HEK293 (cell line): ENCODE results near the gene CNEP1R1.

ENCODE experiments used
- CTCF ChIA-PET: fragments of 350-600 bp; formaldehyde crosslinking; extraction: SDS; loops from one replicate; lab custom pipeline; 2021; ENCODE audit warnings: antibody characterized with exemption; lab: Yijun Ruan, JAX
- POLR2A ChIA-PET: fragments of 300-600 bp; formaldehyde crosslinking; extraction: SDS; loops from one replicate; lab custom pipeline; 2020; ENCODE audit warnings: antibody characterized with exemption, inconsistent platforms; lab: Yijun Ruan, JAX
- H3K27ac ChIP-seq: fragments of 200-500 bp; sonication (Bioruptor generic); 2 replicates; pipeline ENCODE4 v1.5.1; 2014; ENCODE audit warnings: low read depth, low read length, control low read depth, inconsistent platforms; ENCODE audit errors: extremely low read depth
- H3K36me3 ChIP-seq, 2 experiments: fragments of 200-500 bp in 1 of 2; sonication (Bioruptor generic) in 1 of 2; 1 replicate in 1 of 2; 2 replicates in 1 of 2; pipeline ENCODE4 v1.5.1; 2014 to 2017; ENCODE audit warnings: inconsistent platforms in 2 of 2, low read length in 2 of 2; ENCODE audit not compliant: control insufficient read depth in 2 of 2, insufficient read depth in 1 of 2
- H3K4me1 ChIP-seq: fragments of 200-500 bp; sonication (Bioruptor generic); 2 replicates; pipeline ENCODE4 v1.5.1; 2014; ENCODE audit warnings: mild to moderate bottlenecking, low read length, inconsistent platforms; ENCODE audit not compliant: control insufficient read depth, insufficient read depth
- H3K4me3 ChIP-seq: 2 replicates; pipeline ENCODE4 v1.5.1; 2011; ENCODE audit warnings: low read depth, mild to moderate bottlenecking, control low read depth, low read length, moderate library complexity
- H3K9me3 ChIP-seq: fragments of 200-500 bp; sonication (Bioruptor generic); 2 replicates; pipeline ENCODE4 v1.5.1; 2014; ENCODE audit warnings: low read depth, low read length, inconsistent platforms; ENCODE audit not compliant: control insufficient read depth, insufficient read depth
- BCL11B ChIP-seq: fragments of 450-650 bp; formaldehyde crosslinking; IDR thresholded peaks from 2 replicates; pipeline ENCODE4 v1.5.1; 2016; ENCODE audit warnings: low read depth, missing biosample characterization, missing genetic modification characterization
- BCL6B ChIP-seq: fragments of 450-650 bp; formaldehyde crosslinking; IDR thresholded peaks from 2 replicates; pipeline ENCODE4 v1.5.1; 2017; ENCODE audit warnings: missing biosample characterization, missing genetic modification characterization
- TSHZ1 ChIP-seq: fragments of 450-650 bp; formaldehyde crosslinking; IDR thresholded peaks from 2 replicates; pipeline ENCODE4 v1.5.1; 2016; ENCODE audit warnings: missing biosample characterization, missing genetic modification characterization, borderline replicate concordance
- ZEB2 ChIP-seq: fragments of 450-650 bp; formaldehyde crosslinking; IDR thresholded peaks from 2 replicates; pipeline ENCODE4 v1.5.1; 2016; ENCODE audit warnings: missing biosample characterization, missing genetic modification characterization
- ZFHX2 ChIP-seq: fragments of 450-650 bp; formaldehyde crosslinking; conservative IDR thresholded peaks from 2 replicates; pipeline ENCODE4 v1.5.1; 2016; ENCODE audit warnings: missing biosample characterization, missing genetic modification characterization
- ZNF114 ChIP-seq: fragments of 450-650 bp; formaldehyde crosslinking; IDR thresholded peaks from 2 replicates; pipeline ENCODE4 v1.5.0; 2017; ENCODE audit warnings: missing biosample characterization, missing genetic modification characterization
- ZNF140 ChIP-seq: fragments of 450-650 bp; formaldehyde crosslinking; IDR thresholded peaks from 2 replicates; pipeline ENCODE4 v1.5.1; 2016; ENCODE audit warnings: missing biosample characterization, missing genetic modification characterization
- ZNF202 ChIP-seq: fragments of 450-650 bp; formaldehyde crosslinking; IDR thresholded peaks from 2 replicates; pipeline ENCODE4 v1.5.1; 2016; ENCODE audit warnings: missing biosample characterization, missing genetic modification characterization, borderline replicate concordance
- ZNF354C ChIP-seq: fragments of 450-650 bp; formaldehyde crosslinking; IDR thresholded peaks from 2 replicates; pipeline ENCODE4 v1.5.1; 2016; ENCODE audit warnings: missing biosample characterization, missing genetic modification characterization, low read depth, borderline replicate concordance
- ZNF366 ChIP-seq: fragments of 450-650 bp; formaldehyde crosslinking; conservative IDR thresholded peaks from 2 replicates; pipeline ENCODE4 v1.5.1; 2016; ENCODE audit warnings: missing biosample characterization, missing genetic modification characterization
- ZNF510 ChIP-seq: fragments of 450-650 bp; formaldehyde crosslinking; IDR thresholded peaks from 2 replicates; pipeline ENCODE4 v1.5.1; 2018; ENCODE audit warnings: mild to moderate bottlenecking, missing genetic modification characterization, missing biosample characterization; ENCODE audit not compliant: insufficient replicate concordance
- ZNF529 ChIP-seq: fragments of 450-650 bp; formaldehyde crosslinking; IDR thresholded peaks from 2 replicates; pipeline ENCODE4 v1.5.1; 2017; ENCODE audit warnings: missing genetic modification characterization, missing biosample characterization; ENCODE audit not compliant: insufficient replicate concordance
- ZNF660 ChIP-seq: fragments of 450-650 bp; IDR thresholded peaks from 2 replicates; pipeline ENCODE4 v1.5.1; 2018; ENCODE audit warnings: missing biosample characterization, mild to moderate bottlenecking, missing genetic modification characterization
- ZNF776 ChIP-seq: fragments of 450-650 bp; formaldehyde crosslinking; IDR thresholded peaks from 2 replicates; pipeline ENCODE4 v1.5.0; 2017; ENCODE audit warnings: missing biosample characterization, missing genetic modification characterization, borderline replicate concordance
- ZSCAN16 ChIP-seq: fragments of 450-650 bp; formaldehyde crosslinking; IDR thresholded peaks from 2 replicates; pipeline ENCODE4 v1.5.1; 2016; ENCODE audit warnings: missing biosample characterization, missing genetic modification characterization
- ZSCAN30 ChIP-seq: fragments of 450-650 bp; IDR thresholded peaks from 2 replicates; pipeline ENCODE4 v1.5.1; 2018; ENCODE audit warnings: missing biosample characterization, mild to moderate bottlenecking, missing genetic modification characterization, moderate library complexity
- ZSCAN4 ChIP-seq: fragments of 450-650 bp; formaldehyde crosslinking; IDR thresholded peaks from 2 replicates; pipeline ENCODE4 v1.5.1; 2017; ENCODE audit warnings: missing biosample characterization, missing genetic modification characterization
- TF ChIP-seq, protein P1 (sequence below): fragments of 450-650 bp; formaldehyde crosslinking; IDR thresholded peaks from 2 replicates; pipeline ENCODE4 v1.5.1; 2016; ENCODE audit warnings: missing biosample characterization, missing genetic modification characterization
- TF ChIP-seq, protein P2 (sequence below): fragments of 450-650 bp; formaldehyde crosslinking; IDR thresholded peaks from 2 replicates; pipeline ENCODE4 v1.5.1; 2017; ENCODE audit warnings: missing biosample characterization, missing genetic modification characterization
- TF ChIP-seq, protein P3 (sequence below): fragments of 450-650 bp; IDR thresholded peaks from 2 replicates; pipeline ENCODE4 v1.5.1; 2018; ENCODE audit warnings: missing biosample characterization, missing genetic modification characterization

Gene CNEP1R1

GRCh38 chr16:50040710-50041109 lies 15.7 kb downstream of the CNEP1R1 start:
- POLR2A ChIA-PET = no interaction called here
- Histone ChIP-seq H3K4me1 (no peaks in the 10 kb centered on the region), H3K4me3 (no peak overlapping the region), H3K36me3 (peaks cover 0 to 13% of the 10 kb centered on the region in 2 experiments; a peak in 1 of 3 replicates), H3K27ac (no peak overlapping the region), H3K9me3 (no peaks in the 10 kb centered on the region)
- CTCF ChIA-PET = interaction anchor here (1.1 to 1.4 kb wide), 2 partner anchors 16 to 631 kb away, joined by 3 to 4 read pairs; partner anchors contain the start of gene CNEP1R1
- TF ChIP-seq ZEB2 (tag by site-specific recombination) (no peak), BCL6B (tag by site-specific recombination) (no peak), ZSCAN4 (tag by site-specific recombination) (no peak), ZNF114 (tag by site-specific recombination) (no peak), ZNF660 (tag by site-specific recombination) (no peak)

DNA sequence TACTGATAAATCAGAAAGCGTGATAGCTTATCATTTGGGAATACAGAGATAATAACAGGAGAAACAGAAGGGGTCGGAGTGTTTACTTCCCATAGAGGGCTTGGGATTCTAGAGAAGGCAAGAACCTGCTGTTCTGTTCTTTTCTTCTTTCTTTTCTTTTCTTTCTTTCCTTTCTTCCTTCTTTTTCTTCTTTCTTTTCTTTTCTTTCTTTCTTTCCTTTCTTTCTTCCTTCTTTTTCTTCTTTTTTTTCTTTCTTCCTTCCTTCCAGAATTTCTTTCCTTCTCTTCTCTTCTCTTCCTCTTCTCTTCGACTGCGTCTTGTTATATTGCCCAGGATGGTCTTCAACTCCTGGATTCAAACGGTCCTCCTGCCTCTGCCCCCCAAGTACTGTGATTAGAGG lies 18.3 kb downstream of the CNEP1R1 start:
- Histone ChIP-seq H3K4me3 (no peak overlapping the region), H3K36me3 (no peaks in the 10 kb centered on the region), H3K27ac (no peak overlapping the region), H3K4me1 (no peaks in the 10 kb centered on the region), H3K9me3 (no peaks in the 10 kb centered on the region)
- CTCF ChIA-PET = interaction anchor here (1.8 kb wide), 1 partner anchor 18 kb away, joined by 7 read pairs; the partner anchor contains the start of gene CNEP1R1
- TF ChIP-seq ZNF354C (no peak), TSHZ1 (tag by site-specific recombination) (no peak), ZNF776 (tag by site-specific recombination) (no peak), ZNF366 (tag by site-specific recombination) (peak; percentile 55; the same call in 1 of the 2 replicates), ZSCAN30 (no peak)
- POLR2A ChIA-PET = no interaction called here

- CTCF ChIA-PET = no interaction called here
Measured at GRCh38 chr16:50045412-50045811, 20.4 kb downstream of the CNEP1R1 start.

More at GRCh38 chr16:50045412-50045811, 20.4 kb downstream of the CNEP1R1 start:
- no peak overlapping the region for H3K27ac ChIP-seq
- TF ChIP-seq ZSCAN16 (tag by site-specific recombination) (no peak), ZFHX2 (tag by site-specific recombination) (no peak), ZNF202 (tag by site-specific recombination) (no peak), BCL11B (no peak), ZNF510 (no peak), ZNF529 (no peak), ZNF140 (tag by site-specific recombination) (no peak)
- TF ChIP-seq, protein P1, sequence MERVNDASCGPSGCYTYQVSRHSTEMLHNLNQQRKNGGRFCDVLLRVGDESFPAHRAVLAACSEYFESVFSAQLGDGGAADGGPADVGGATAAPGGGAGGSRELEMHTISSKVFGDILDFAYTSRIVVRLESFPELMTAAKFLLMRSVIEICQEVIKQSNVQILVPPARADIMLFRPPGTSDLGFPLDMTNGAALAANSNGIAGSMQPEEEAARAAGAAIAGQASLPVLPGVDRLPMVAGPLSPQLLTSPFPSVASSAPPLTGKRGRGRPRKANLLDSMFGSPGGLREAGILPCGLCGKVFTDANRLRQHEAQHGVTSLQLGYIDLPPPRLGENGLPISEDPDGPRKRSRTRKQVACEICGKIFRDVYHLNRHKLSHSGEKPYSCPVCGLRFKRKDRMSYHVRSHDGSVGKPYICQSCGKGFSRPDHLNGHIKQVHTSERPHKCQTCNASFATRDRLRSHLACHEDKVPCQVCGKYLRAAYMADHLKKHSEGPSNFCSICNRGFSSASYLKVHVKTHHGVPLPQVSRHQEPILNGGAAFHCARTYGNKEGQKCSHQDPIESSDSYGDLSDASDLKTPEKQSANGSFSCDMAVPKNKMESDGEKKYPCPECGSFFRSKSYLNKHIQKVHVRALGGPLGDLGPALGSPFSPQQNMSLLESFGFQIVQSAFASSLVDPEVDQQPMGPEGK = no peak
- TF ChIP-seq, protein P2, sequence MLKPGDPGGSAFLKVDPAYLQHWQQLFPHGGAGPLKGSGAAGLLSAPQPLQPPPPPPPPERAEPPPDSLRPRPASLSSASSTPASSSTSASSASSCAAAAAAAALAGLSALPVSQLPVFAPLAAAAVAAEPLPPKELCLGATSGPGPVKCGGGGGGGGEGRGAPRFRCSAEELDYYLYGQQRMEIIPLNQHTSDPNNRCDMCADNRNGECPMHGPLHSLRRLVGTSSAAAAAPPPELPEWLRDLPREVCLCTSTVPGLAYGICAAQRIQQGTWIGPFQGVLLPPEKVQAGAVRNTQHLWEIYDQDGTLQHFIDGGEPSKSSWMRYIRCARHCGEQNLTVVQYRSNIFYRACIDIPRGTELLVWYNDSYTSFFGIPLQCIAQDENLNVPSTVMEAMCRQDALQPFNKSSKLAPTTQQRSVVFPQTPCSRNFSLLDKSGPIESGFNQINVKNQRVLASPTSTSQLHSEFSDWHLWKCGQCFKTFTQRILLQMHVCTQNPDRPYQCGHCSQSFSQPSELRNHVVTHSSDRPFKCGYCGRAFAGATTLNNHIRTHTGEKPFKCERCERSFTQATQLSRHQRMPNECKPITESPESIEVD (tag by site-specific recombination) = no peak
- TF ChIP-seq, protein P3, sequence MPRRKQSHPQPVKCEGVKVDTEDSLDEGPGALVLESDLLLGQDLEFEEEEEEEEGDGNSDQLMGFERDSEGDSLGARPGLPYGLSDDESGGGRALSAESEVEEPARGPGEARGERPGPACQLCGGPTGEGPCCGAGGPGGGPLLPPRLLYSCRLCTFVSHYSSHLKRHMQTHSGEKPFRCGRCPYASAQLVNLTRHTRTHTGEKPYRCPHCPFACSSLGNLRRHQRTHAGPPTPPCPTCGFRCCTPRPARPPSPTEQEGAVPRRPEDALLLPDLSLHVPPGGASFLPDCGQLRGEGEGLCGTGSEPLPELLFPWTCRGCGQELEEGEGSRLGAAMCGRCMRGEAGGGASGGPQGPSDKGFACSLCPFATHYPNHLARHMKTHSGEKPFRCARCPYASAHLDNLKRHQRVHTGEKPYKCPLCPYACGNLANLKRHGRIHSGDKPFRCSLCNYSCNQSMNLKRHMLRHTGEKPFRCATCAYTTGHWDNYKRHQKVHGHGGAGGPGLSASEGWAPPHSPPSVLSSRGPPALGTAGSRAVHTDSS = no peak
- no peaks in the 10 kb centered on the region for H3K36me3 ChIP-seq
- no peaks in the 10 kb centered on the region for H3K4me1 ChIP-seq
- no peaks in the 10 kb centered on the region for H3K9me3 ChIP-seq
- no peak overlapping the region for H3K4me3 ChIP-seq
- POLR2A ChIA-PET = interaction anchor here (1.8 kb wide), 1 partner anchor 20 kb away, joined by 4 read pairs; the partner anchor contains the start of gene HEATR3
